Vagina (tissue), 2 donors: ENCODE measurements around the gene PCBP3. TPM values are rescaled to one million over a fixed set of nuclear protein-coding genes. Genes with fewer than 3 reads are reported as not detected.

Source experiments
- DNase-seq, 2 donors: peaks; one replicate each; pipeline ENCODE4 v3.0.0-alpha.2; 2017; ENCODE audit errors: extremely low spot score in 2 of 2
- H3K27ac ChIP-seq: fragments of 200-600 bp; sonication (generic); one replicate; pipeline ENCODE4 v1.5.1; 2019
- H3K27me3 ChIP-seq: fragments of 200-600 bp; sonication (generic); one replicate; pipeline ENCODE4 v1.5.1; 2019
- H3K36me3 ChIP-seq, 2 donors: fragments of 200-600 bp; sonication (generic); one replicate each; pipeline ENCODE4 v1.5.1; 2017 to 2019
- H3K4me1 ChIP-seq: fragments of 200-600 bp; sonication (generic); one replicate; pipeline ENCODE4 v1.5.1; 2019
- H3K4me3 ChIP-seq, 2 donors: fragments of 200-600 bp; sonication (generic); 1 replicate in 1 of 2; 2 replicates in 1 of 2; pipeline ENCODE4 v1.5.1; 2016 to 2019
- H3K9me3 ChIP-seq: fragments of 200-600 bp; sonication (generic); one replicate; pipeline ENCODE4 v1.5.1; 2019
- POLR2A ChIP-seq, 2 donors: fragments of 450-650 bp; IDR thresholded peaks; one replicate each; pipeline ENCODE4 v1.6.1; 2017; ENCODE audit warnings: antibody characterized with exemption in 2 of 2, mild to moderate bottlenecking in 2 of 2, moderate library complexity in 2 of 2
- POLR2AphosphoS5 ChIP-seq, 2 donors: sonication (generic); formaldehyde crosslinking; IDR thresholded peaks; one replicate each; pipeline ENCODE4 v1.9.0; 2017; ENCODE audit warnings: antibody characterized with exemption in 2 of 2, mild to moderate bottlenecking in 2 of 2, low read depth in 1 of 2; ENCODE audit not compliant: insufficient read depth in 1 of 2
- intact Hi-C: fragments of 100-400 bp; cut with DNase I; formaldehyde crosslinking; loops from one replicate; pipeline ENCODE4 v1.15.1; 2023
- total RNA-seq: library from RNA; depleted of rRNA; stranded (reverse); fragments of >200 nt; gene quantifications from one replicate; pipeline ENCODE4 v1.2.3, GENCODE V29; 2016
- TF ChIP-seq, protein P1 (sequence below), 3 experiments: fragments of 450-650 bp in 2 of 3; fragments of 200-600 bp in 1 of 3; sonication (generic) in 1 of 3; IDR thresholded peaks; one replicate each; pipeline ENCODE4 v1.5.1; 2017 to 2019; ENCODE audit warnings: antibody characterized with exemption in 3 of 3, mild to moderate bottlenecking in 2 of 3, moderate library complexity in 2 of 3

The PCBP3 gene
- total RNA-seq, 1 donor from 2014 or later, result 4.9 TPM

DNA sequence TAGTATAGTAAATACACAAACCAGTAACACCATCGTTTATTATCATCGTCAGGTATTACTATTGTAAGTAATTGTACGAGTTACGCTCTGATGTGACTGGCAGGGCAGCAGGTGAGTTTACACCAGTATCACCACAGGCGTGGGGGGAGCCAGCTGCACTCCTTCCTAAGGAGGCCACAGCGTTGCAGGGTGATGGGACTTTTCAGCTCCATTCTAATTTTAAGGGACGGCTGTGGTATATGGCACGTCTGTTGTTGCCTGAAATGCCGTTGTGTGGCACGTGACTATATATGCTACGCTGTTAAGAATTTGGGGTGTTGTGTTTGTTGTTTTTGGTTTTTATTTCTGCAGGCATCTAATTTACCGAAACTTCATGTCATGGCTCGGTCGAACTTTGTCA lies 173.3 kb downstream of the PCBP3 start:
- Histone ChIP-seq H3K27me3 (no peaks in the 10 kb centered on the region), H3K4me3 (no peak overlapping the region), H3K9me3 (no peaks in the 10 kb centered on the region), H3K36me3 (no peaks in the 10 kb centered on the region), H3K4me1 (no peaks in the 10 kb centered on the region), H3K27ac (no peak overlapping the region)
- intact Hi-C loops, result loop anchor here (10.0 kb wide), 1 partner anchor 262 kb away; no protein-coding TSS in a partner anchor
- DNase-seq, result no peak
- TF ChIP-seq POLR2A (IDR thresholded peaks at IDR 0.05), result no peak
- TF ChIP-seq, protein P1, sequence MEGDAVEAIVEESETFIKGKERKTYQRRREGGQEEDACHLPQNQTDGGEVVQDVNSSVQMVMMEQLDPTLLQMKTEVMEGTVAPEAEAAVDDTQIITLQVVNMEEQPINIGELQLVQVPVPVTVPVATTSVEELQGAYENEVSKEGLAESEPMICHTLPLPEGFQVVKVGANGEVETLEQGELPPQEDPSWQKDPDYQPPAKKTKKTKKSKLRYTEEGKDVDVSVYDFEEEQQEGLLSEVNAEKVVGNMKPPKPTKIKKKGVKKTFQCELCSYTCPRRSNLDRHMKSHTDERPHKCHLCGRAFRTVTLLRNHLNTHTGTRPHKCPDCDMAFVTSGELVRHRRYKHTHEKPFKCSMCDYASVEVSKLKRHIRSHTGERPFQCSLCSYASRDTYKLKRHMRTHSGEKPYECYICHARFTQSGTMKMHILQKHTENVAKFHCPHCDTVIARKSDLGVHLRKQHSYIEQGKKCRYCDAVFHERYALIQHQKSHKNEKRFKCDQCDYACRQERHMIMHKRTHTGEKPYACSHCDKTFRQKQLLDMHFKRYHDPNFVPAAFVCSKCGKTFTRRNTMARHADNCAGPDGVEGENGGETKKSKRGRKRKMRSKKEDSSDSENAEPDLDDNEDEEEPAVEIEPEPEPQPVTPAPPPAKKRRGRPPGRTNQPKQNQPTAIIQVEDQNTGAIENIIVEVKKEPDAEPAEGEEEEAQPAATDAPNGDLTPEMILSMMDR (IDR thresholded peaks at IDR 0.05), result no peak

DNA sequence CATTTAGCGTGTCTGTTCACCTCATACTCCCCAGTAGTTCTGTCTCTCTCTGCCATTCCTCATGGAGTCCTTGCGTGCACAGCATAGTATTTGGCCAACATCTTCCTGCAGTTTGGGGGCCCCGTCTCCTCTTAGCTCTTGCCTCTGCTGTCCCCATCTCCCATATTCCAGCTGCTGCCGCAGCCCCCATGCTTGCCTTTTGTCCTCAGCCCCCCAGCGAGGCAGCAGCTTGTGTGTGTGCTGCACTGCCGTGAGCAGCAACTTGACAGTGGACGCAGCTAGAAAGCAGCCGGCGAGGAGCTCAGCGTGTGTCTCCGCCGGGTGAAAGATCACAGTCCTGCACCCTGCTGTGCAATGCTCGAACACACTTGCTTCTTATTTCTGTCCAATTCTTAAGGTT lies 173.8 kb downstream of the PCBP3 start:
- DNase-seq, result peak in 1 of 2 donors; percentile 67
- intact Hi-C loops, result loop anchor here (10.0 kb wide), 1 partner anchor 263 kb away; no protein-coding TSS in a partner anchor
- Histone ChIP-seq H3K4me3 (no peak overlapping the region), H3K9me3 (no peaks in the 10 kb centered on the region), H3K27me3 (no peaks in the 10 kb centered on the region), H3K4me1 (no peaks in the 10 kb centered on the region), H3K27ac (no peak overlapping the region), H3K36me3 (no peaks in the 10 kb centered on the region)
- TF ChIP-seq, protein P1 (IDR thresholded peaks at IDR 0.05), result no peak
- TF ChIP-seq POLR2A (IDR thresholded peaks at IDR 0.05) (no peak), POLR2AphosphoS5 (IDR thresholded peaks at IDR 0.05; ENCODE audit: insufficient read depth in 1 of 2, low read depth in 1 of 2) (no peak)

DNA sequence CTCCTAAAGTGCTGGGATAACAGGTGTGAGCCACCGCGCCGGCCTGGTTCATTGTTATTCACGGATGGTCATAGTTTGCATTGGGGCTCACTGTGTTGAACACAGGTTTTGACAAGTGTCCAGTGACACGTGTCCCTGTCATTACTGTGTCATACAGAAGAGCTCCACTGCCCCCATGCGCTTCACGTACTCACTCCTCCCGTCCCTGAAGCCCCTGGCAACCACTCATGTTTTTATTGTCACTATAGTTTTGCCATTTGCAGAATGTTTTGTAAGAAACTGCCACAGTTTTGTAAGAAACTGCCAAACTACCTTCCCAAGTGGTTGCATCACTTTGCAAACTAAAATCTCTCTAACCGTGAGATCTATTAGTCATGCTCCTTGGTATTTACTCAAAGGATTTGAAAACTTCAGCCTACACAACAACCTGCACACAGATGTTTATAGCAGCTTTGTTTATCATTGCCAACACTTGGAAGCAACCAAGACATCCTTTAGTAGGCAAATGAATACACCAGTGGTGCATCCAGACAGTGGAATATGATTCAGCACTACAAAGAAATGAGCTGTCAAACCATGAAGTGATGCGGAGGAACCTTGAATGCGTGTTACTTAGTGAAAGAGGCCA lies 174.9 kb downstream of the PCBP3 start:
- H3K27me3 ChIP-seq, result no peaks in the 10 kb centered on the region
- H3K9me3 ChIP-seq, result no peaks in the 10 kb centered on the region
- no peak overlapping the region for H3K27ac ChIP-seq
- no peak for TF ChIP-seq POLR2A (IDR thresholded peaks at IDR 0.05)
- TF ChIP-seq POLR2AphosphoS5 (IDR thresholded peaks at IDR 0.05; ENCODE audit: insufficient read depth in 1 of 2, low read depth in 1 of 2), result no peak
- TF ChIP-seq, protein P1 (IDR thresholded peaks at IDR 0.05), result no peak
- H3K4me3 ChIP-seq, result no peak overlapping the region
- intact Hi-C loops, result loop anchor here (10.0 kb wide), 1 partner anchor 264 kb away; no protein-coding TSS in a partner anchor
- no peaks in the 10 kb centered on the region for H3K4me1 ChIP-seq
- H3K36me3 ChIP-seq, result no peaks in the 10 kb centered on the region
- peak in 1 of 2 donors; percentile 49 for DNase-seq

DNA sequence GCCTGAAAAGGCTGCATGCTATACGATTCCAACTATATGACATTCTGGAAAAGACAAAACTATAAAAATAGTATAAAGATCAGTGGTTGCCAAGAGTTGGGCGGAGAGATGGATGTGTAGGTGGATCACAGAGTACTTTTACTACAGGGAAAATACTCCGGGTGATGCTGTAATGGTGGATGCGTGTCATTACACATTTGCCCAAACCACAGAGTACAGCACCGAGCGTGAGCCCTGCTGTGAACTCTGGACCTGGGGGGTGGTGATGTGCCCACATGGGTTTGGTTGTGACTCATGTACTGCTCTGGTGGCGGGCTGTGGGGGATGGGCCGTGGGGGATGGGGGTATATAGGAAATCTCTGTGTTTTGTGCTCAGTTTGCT lies 175.4 kb downstream of the PCBP3 start:
- DNase-seq, result peak in 1 of 2 donors; percentile 22

More for the DNA sequence above, 175.4 kb downstream of the PCBP3 start:
- H3K36me3 ChIP-seq, result no peaks in the 10 kb centered on the region
- H3K4me3 ChIP-seq, result no peak overlapping the region
- intact Hi-C loops, result loop anchor here (10.0 kb wide), 1 partner anchor 264 kb away; no protein-coding TSS in a partner anchor
- no peak overlapping the region for H3K27ac ChIP-seq
- H3K4me1 ChIP-seq, result no peaks in the 10 kb centered on the region
- no peaks in the 10 kb centered on the region for H3K27me3 ChIP-seq
- H3K9me3 ChIP-seq, result no peaks in the 10 kb centered on the region
- no peak for TF ChIP-seq POLR2AphosphoS5 (IDR thresholded peaks at IDR 0.05; ENCODE audit: insufficient read depth in 1 of 2, low read depth in 1 of 2)
- TF ChIP-seq, protein P1 (IDR thresholded peaks at IDR 0.05), result no peak
- TF ChIP-seq POLR2A (IDR thresholded peaks at IDR 0.05), result no peak
